ENCODE data around the gene CFAP299.

CFAP299 gene

DNA sequence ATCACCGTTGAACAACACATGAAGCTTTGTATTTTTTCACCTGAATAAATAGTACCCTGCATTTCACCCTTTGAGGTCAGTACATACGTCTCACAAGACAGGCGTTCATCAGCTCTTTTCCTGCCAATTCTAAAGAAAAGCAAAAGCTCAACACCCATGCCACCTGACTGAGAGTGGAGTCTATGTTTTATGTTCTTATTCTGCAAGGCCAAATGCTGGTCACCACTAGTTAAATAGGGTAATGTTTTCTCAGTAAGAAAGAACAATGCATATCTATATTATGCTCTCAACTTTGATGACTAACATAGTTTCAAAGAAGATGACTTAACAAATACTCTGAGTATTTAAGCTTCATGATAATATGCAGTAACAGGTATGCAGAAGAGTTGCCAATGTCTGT lies 358.6 kb downstream of the CFAP299 start:
- Histone ChIP-seq H3K4me3 (ENCODE audit: low read length) (no peak overlapping the region), H3K9me3 (ENCODE audit: control insufficient read depth, low read depth, low read length) (no peaks in the 10 kb centered on the region), H3K27me3 (ENCODE audit: control insufficient read depth, insufficient read depth, low read length) (no peaks in the 10 kb centered on the region)

GRCh38 chr4:80705311-80705710 lies 369.8 kb downstream of the CFAP299 start:
- no peaks in the 10 kb centered on the region for H3K36me3 ChIP-seq (ENCODE audit: control insufficient read depth, low read depth, low read length)
- no peak overlapping the region for H3K9ac ChIP-seq (ENCODE audit: low read length)
- H3K4me1 ChIP-seq (ENCODE audit: control insufficient read depth, low read depth, low read length): no peaks in the 10 kb centered on the region
- H3K27ac ChIP-seq (ENCODE audit: low read length): no peak overlapping the region
- no peaks in the 10 kb centered on the region for H3K9me3 ChIP-seq (ENCODE audit: control insufficient read depth, low read depth, low read length)
- no peak overlapping the region for H3K4me3 ChIP-seq (ENCODE audit: low read length)
- no peaks in the 10 kb centered on the region for H3K27me3 ChIP-seq (ENCODE audit: control insufficient read depth, insufficient read depth, low read length)

More for the DNA sequence above, 358.6 kb downstream of the CFAP299 start:
- H3K9ac ChIP-seq (ENCODE audit: low read length): no peak overlapping the region
- no peaks in the 10 kb centered on the region for H3K36me3 ChIP-seq (ENCODE audit: control insufficient read depth, low read depth, low read length)
- H3K4me1 ChIP-seq (ENCODE audit: control insufficient read depth, low read depth, low read length): no peaks in the 10 kb centered on the region
- no peak overlapping the region for H3K27ac ChIP-seq (ENCODE audit: low read length)

GRCh38 chr4:80709082-80709869 lies 373.7 kb downstream of the CFAP299 start:
- H3K9me3 ChIP-seq (ENCODE audit: control insufficient read depth, low read depth, low read length): no peaks in the 10 kb centered on the region
- H3K4me3 ChIP-seq (ENCODE audit: low read length): no peak overlapping the region
- H3K4me1 ChIP-seq (ENCODE audit: control insufficient read depth, low read depth, low read length): no peaks in the 10 kb centered on the region
- H3K27me3 ChIP-seq (ENCODE audit: control insufficient read depth, insufficient read depth, low read length): no peaks in the 10 kb centered on the region
- no peak overlapping the region for H3K27ac ChIP-seq (ENCODE audit: low read length)
- H3K36me3 ChIP-seq (ENCODE audit: control insufficient read depth, low read depth, low read length): no peaks in the 10 kb centered on the region
- no peak overlapping the region for H3K9ac ChIP-seq (ENCODE audit: low read length)

- Histone ChIP-seq H3K27me3 (ENCODE audit: control insufficient read depth, insufficient read depth, low read length) (no peaks in the 10 kb centered on the region), H3K36me3 (ENCODE audit: control insufficient read depth, low read depth, low read length) (no peaks in the 10 kb centered on the region), H3K9me3 (ENCODE audit: control insufficient read depth, low read depth, low read length) (no peaks in the 10 kb centered on the region), H3K4me1 (ENCODE audit: control insufficient read depth, low read depth, low read length) (no peaks in the 10 kb centered on the region), H3K4me3 (ENCODE audit: low read length) (no peak overlapping the region), H3K9ac (ENCODE audit: low read length) (no peak overlapping the region), H3K27ac (ENCODE audit: low read length) (no peak overlapping the region)
Observed at GRCh38 chr4:80710748-80711451, 375.4 kb downstream of the CFAP299 start.

- no peak overlapping the region for H3K9ac ChIP-seq (ENCODE audit: low read length)
- no peak overlapping the region for H3K27ac ChIP-seq (ENCODE audit: low read length)
- no peaks in the 10 kb centered on the region for H3K9me3 ChIP-seq (ENCODE audit: control insufficient read depth, low read depth, low read length)
- no peaks in the 10 kb centered on the region for H3K4me1 ChIP-seq (ENCODE audit: control insufficient read depth, low read depth, low read length)
- no peaks in the 10 kb centered on the region for H3K27me3 ChIP-seq (ENCODE audit: control insufficient read depth, insufficient read depth, low read length)
- H3K36me3 ChIP-seq (ENCODE audit: control insufficient read depth, low read depth, low read length): no peaks in the 10 kb centered on the region
- H3K4me3 ChIP-seq (ENCODE audit: low read length): no peak overlapping the region
Observed at GRCh38 chr4:80711956-80712355, 376.4 kb downstream of the CFAP299 start.

GRCh38 chr4:80713409-80713808 lies 377.9 kb downstream of the CFAP299 start:
- no peak overlapping the region for H3K9ac ChIP-seq (ENCODE audit: low read length)
- H3K4me1 ChIP-seq (ENCODE audit: control insufficient read depth, low read depth, low read length): no peaks in the 10 kb centered on the region
- H3K27ac ChIP-seq (ENCODE audit: low read length): no peak overlapping the region
- no peaks in the 10 kb centered on the region for H3K27me3 ChIP-seq (ENCODE audit: control insufficient read depth, insufficient read depth, low read length)
- H3K4me3 ChIP-seq (ENCODE audit: low read length): no peak overlapping the region
- no peaks in the 10 kb centered on the region for H3K9me3 ChIP-seq (ENCODE audit: control insufficient read depth, low read depth, low read length)
- no peaks in the 10 kb centered on the region for H3K36me3 ChIP-seq (ENCODE audit: control insufficient read depth, low read depth, low read length)

DNA sequence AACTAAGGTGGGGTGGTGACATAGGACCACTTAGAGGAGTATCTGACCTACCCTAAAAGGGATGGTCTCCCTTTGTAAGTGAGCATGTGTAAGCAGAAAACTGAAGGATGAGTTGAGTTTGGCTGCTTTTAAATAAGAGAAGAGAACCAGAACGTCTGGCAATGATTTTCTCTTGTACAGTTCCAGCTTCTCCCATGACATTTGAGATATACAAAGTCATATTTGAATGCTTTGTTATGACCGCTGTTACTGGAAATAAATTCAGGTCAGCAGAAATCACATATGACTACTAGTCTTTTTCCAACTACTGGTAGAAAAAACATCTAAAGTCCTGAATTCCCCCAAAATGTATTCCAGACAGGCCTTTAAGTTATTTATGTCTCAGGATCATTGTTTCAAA lies 381.7 kb downstream of the CFAP299 start:
- Histone ChIP-seq H3K27me3 (ENCODE audit: control insufficient read depth, insufficient read depth, low read length) (no peaks in the 10 kb centered on the region), H3K9ac (ENCODE audit: low read length) (no peak overlapping the region), H3K36me3 (ENCODE audit: control insufficient read depth, low read depth, low read length) (no peaks in the 10 kb centered on the region), H3K27ac (ENCODE audit: low read length) (no peak overlapping the region), H3K9me3 (ENCODE audit: control insufficient read depth, low read depth, low read length) (no peaks in the 10 kb centered on the region), H3K4me1 (ENCODE audit: control insufficient read depth, low read depth, low read length) (no peaks in the 10 kb centered on the region), H3K4me3 (ENCODE audit: low read length) (no peak overlapping the region)

- H3K36me3 ChIP-seq (ENCODE audit: control insufficient read depth, low read depth, low read length): no peaks in the 10 kb centered on the region
- H3K9ac ChIP-seq (ENCODE audit: low read length): no peak overlapping the region
- H3K27me3 ChIP-seq (ENCODE audit: control insufficient read depth, insufficient read depth, low read length): peaks cover 14% of the 10 kb centered on the region
- no peak overlapping the region for H3K27ac ChIP-seq (ENCODE audit: low read length)
- no peaks in the 10 kb centered on the region for H3K4me1 ChIP-seq (ENCODE audit: control insufficient read depth, low read depth, low read length)
- no peaks in the 10 kb centered on the region for H3K9me3 ChIP-seq (ENCODE audit: control insufficient read depth, low read depth, low read length)
- no peak overlapping the region for H3K4me3 ChIP-seq (ENCODE audit: low read length)
Observed at GRCh38 chr4:80726471-80726870, 390.9 kb downstream of the CFAP299 start.

GRCh38 chr4:80730158-80730557 lies 394.6 kb downstream of the CFAP299 start:
- Histone ChIP-seq H3K9ac (ENCODE audit: low read length) (no peak overlapping the region), H3K4me1 (ENCODE audit: control insufficient read depth, low read depth, low read length) (no peaks in the 10 kb centered on the region), H3K36me3 (ENCODE audit: control insufficient read depth, low read depth, low read length) (no peaks in the 10 kb centered on the region), H3K4me3 (ENCODE audit: low read length) (no peak overlapping the region), H3K27me3 (ENCODE audit: control insufficient read depth, insufficient read depth, low read length) (peaks cover 14% of the 10 kb centered on the region), H3K9me3 (ENCODE audit: control insufficient read depth, low read depth, low read length) (no peaks in the 10 kb centered on the region), H3K27ac (ENCODE audit: low read length) (no peak overlapping the region)

DNA sequence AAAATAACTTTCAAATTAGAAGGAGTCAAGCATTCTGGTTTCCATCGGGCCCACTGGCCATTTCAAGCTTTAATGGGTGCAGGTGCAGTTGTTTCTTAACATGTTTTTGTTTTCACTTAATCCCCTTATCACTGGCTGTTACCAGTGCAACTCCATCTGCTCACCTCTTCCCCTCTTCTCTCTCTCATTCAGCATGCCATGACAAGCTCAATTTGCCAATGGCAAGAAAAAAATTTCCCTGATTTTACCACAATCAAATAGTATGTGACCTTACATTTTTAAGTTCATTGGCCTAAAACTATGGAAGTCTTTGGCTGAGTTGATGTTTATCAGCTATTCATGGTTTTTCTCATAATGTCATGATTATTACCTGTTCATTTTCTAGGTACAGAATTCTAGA lies 395.9 kb downstream of the CFAP299 start:
- H3K4me1 ChIP-seq (ENCODE audit: control insufficient read depth, low read depth, low read length): no peaks in the 10 kb centered on the region
- H3K36me3 ChIP-seq (ENCODE audit: control insufficient read depth, low read depth, low read length): no peaks in the 10 kb centered on the region
- no peak overlapping the region for H3K9ac ChIP-seq (ENCODE audit: low read length)
- no peak overlapping the region for H3K27ac ChIP-seq (ENCODE audit: low read length)
- peaks cover 4% of the 10 kb centered on the region for H3K27me3 ChIP-seq (ENCODE audit: control insufficient read depth, insufficient read depth, low read length)
- no peak overlapping the region for H3K4me3 ChIP-seq (ENCODE audit: low read length)
- H3K9me3 ChIP-seq (ENCODE audit: control insufficient read depth, low read depth, low read length): no peaks in the 10 kb centered on the region

GRCh38 chr4:80732010-80732409 lies 396.5 kb downstream of the CFAP299 start:
- Histone ChIP-seq H3K36me3 (ENCODE audit: control insufficient read depth, low read depth, low read length) (no peaks in the 10 kb centered on the region), H3K9me3 (ENCODE audit: control insufficient read depth, low read depth, low read length) (no peaks in the 10 kb centered on the region), H3K4me3 (ENCODE audit: low read length) (no peak overlapping the region), H3K9ac (ENCODE audit: low read length) (no peak overlapping the region), H3K27me3 (ENCODE audit: control insufficient read depth, insufficient read depth, low read length) (no peaks in the 10 kb centered on the region), H3K27ac (ENCODE audit: low read length) (no peak overlapping the region), H3K4me1 (ENCODE audit: control insufficient read depth, low read depth, low read length) (no peaks in the 10 kb centered on the region)

DNA sequence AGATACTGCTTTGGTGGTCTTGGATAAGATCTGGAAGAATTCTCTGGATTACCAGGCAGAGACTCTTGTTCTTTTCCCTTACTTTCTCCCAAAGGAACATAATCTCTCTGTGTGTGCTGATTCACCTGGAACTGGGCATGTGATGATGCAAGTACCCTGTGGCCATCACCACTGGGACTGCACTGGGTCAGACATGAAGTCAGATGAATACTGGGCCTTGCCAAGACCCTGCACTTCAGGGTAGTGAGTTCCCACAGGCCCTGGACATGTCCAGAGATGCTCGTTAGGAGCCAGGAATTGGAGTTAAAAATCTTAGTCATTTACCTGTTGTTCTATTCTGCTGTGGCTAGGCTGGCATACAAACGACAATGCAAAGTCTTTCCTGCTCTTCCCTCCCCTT lies 404.8 kb downstream of the CFAP299 start:
- Histone ChIP-seq H3K4me3 (ENCODE audit: low read length) (no peak overlapping the region), H3K27ac (ENCODE audit: low read length) (no peak overlapping the region), H3K9ac (ENCODE audit: low read length) (no peak overlapping the region), H3K9me3 (ENCODE audit: control insufficient read depth, low read depth, low read length) (no peaks in the 10 kb centered on the region), H3K4me1 (ENCODE audit: control insufficient read depth, low read depth, low read length) (no peaks in the 10 kb centered on the region), H3K36me3 (ENCODE audit: control insufficient read depth, low read depth, low read length) (no peaks in the 10 kb centered on the region), H3K27me3 (ENCODE audit: control insufficient read depth, insufficient read depth, low read length) (no peaks in the 10 kb centered on the region)

Data from iPS-18a (cell line).